ENCODE measurements around the gene JAG1.

DNA sequence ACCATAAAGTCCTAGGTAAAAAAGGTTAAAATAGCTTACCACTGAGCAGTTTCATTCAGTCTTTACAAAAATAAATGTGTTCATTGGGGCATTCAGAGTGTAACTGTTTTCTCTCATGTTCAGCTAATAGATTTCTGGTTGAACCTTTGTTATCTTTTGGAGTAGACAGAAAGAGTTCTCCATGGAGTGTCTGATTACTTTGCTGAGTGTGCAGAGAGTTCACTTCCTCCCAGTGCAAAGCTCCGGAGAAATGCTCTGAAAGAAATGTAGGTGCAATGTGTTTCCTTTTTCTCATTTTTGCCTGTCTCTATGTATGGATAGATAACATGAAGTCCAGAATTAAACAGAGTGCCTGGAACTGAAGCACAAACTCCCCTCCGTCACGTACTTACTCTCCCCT, 52.6 kb downstream of the JAG1 start:
- TF ChIP-seq, protein P1, sequence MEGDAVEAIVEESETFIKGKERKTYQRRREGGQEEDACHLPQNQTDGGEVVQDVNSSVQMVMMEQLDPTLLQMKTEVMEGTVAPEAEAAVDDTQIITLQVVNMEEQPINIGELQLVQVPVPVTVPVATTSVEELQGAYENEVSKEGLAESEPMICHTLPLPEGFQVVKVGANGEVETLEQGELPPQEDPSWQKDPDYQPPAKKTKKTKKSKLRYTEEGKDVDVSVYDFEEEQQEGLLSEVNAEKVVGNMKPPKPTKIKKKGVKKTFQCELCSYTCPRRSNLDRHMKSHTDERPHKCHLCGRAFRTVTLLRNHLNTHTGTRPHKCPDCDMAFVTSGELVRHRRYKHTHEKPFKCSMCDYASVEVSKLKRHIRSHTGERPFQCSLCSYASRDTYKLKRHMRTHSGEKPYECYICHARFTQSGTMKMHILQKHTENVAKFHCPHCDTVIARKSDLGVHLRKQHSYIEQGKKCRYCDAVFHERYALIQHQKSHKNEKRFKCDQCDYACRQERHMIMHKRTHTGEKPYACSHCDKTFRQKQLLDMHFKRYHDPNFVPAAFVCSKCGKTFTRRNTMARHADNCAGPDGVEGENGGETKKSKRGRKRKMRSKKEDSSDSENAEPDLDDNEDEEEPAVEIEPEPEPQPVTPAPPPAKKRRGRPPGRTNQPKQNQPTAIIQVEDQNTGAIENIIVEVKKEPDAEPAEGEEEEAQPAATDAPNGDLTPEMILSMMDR (IDR thresholded peaks at IDR 0.05; ENCODE audit: insufficient read depth, low read depth, low read length): no peak
- TF ChIP-seq EZH2 (IDR thresholded peaks at IDR 0.05; ENCODE audit: insufficient read depth, low read length): no peak

All from astrocyte (in vitro differentiated cells and primary cell).